ENCODE results near the gene HECW1. TPM values are rescaled to one million over a fixed set of nuclear protein-coding genes. Genes with fewer than 3 reads are reported as not detected.

HECW1 gene
- total and polyA plus RNA-seq, 2 of the 13 experiments (the other 11 are each of a cell fraction or from before 2014, with no cell fraction given): not detected

DNA sequence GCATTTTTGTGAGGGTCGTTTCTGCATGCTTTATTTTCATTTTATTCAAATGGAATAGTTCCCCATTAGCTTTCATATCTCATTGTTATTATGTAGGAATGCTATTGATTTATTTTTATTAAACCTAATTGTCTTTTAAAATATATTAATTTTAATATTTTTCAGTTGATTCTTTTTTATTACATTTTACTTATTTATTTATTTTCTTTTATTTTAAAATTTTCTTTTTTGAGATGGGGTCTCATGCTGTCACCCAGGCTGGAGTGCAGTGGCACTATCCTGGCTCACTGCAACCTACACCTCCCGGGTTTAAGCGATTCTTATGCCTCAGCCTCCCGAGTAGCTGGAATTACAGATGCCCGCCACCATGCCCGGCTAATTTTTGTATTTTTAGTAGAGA is 463.1 kb downstream of the HECW1 start:
- no peak overlapping the region for H2AFZ ChIP-seq (ENCODE audit: low read length)
- ATAC-seq (no peak), DNase-seq (ENCODE audit: low spot score) (no peak), FAIRE-seq (no peak)
- no peaks in the 10 kb centered on the region for H3K79me2 ChIP-seq (ENCODE audit: insufficient read depth, low read length)
- TF ChIP-seq WIZ (CRISPR knock-in tag; IDR thresholded peaks at IDR 0.05) (no peak), NFIC (IDR thresholded peaks at IDR 0.05; ENCODE audit: low read length) (no peak), BCL3 (CRISPR knock-in tag; IDR thresholded peaks at IDR 0.05) (no peak)
- no peaks in the 10 kb centered on the region for H3K27me3 ChIP-seq (ENCODE audit: control insufficient read depth in 1 of 2, insufficient read depth in 2 of 2, low read length in 2 of 2)
- POLR2A ChIA-PET: no interaction called here
- H3K27ac ChIP-seq (ENCODE audit: extremely low read length, insufficient read depth, low read length): no peak overlapping the region
- intact Hi-C loops (cut with micrococcal nuclease; ENCODE audit: unreplicated experiment): no loop called here
- 76% methylated on average over 6 of the region's 6 CpGs for WGBS (ENCODE audit: low lambda C conversion rate)
- no peak overlapping the region for H3K4me3 ChIP-seq (replicated peaks in 1 of 3; ENCODE audit: insufficient read depth in 1 of 3, low read depth in 2 of 3, low read length in 3 of 3)
- CTCF ChIA-PET (ENCODE audit: low intra/inter-chr PET ratio, low total read pairs): no interaction called here
- in situ Hi-C loops (cut with HindIII; ENCODE audit: extremely low pct_ligation_motif_present, low pct_unique_long_range_greater_than_20kb): no loop called here
- H3K36me3 ChIP-seq (replicated peaks in 1 of 2; ENCODE audit: control insufficient read depth in 1 of 2, insufficient read depth in 2 of 2, low read length in 2 of 2): no peaks in the 10 kb centered on the region
- no peak overlapping the region for H3K4me2 ChIP-seq (ENCODE audit: low read depth, low read length)
- H4K20me1 ChIP-seq (ENCODE audit: insufficient read depth, low read length): no peaks in the 10 kb centered on the region
- BruUV-seq (replicated peaks): no TSS peak
- no peak overlapping the region for H3K9ac ChIP-seq (ENCODE audit: insufficient read depth, low read depth, low read length)
- no peaks in the 10 kb centered on the region for H3K9me3 ChIP-seq (ENCODE audit: low read length)
- peaks cover 13% of the 10 kb centered on the region for H3K4me1 ChIP-seq (ENCODE audit: insufficient read depth, low read length)

DNA sequence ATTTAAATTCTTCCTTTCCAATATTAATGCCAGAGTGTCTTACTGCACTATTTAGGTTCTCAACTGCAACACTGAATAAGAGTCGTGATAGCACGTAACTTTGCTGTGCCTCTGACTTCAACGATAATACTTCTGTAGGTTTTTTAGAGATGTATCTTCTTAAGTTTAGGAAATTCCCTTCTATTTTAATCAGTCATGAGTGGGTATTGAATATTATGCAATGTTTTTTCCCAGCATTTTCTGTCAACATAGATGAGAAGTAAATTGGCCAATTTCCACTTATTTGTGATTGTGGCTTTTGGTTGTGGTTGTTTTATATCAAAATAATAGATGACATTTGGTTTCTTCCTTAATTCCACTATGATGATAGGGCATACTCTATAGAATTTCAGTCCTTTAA is 463.8 kb downstream of the HECW1 start:
- ChIA-PET POLR2A (no interaction called here), CTCF (ENCODE audit: low intra/inter-chr PET ratio, low total read pairs) (no interaction called here)
- Histone ChIP-seq H3K79me2 (ENCODE audit: insufficient read depth, low read length) (no peaks in the 10 kb centered on the region), H3K27me3 (ENCODE audit: control insufficient read depth in 1 of 2, insufficient read depth in 2 of 2, low read length in 2 of 2) (no peaks in the 10 kb centered on the region), H4K20me1 (ENCODE audit: insufficient read depth, low read length) (no peaks in the 10 kb centered on the region), H3K4me1 (ENCODE audit: insufficient read depth, low read length) (peaks cover 13% of the 10 kb centered on the region), H3K4me2 (ENCODE audit: low read depth, low read length) (no peak overlapping the region), H3K36me3 (replicated peaks in 1 of 2; ENCODE audit: control insufficient read depth in 1 of 2, insufficient read depth in 2 of 2, low read length in 2 of 2) (no peaks in the 10 kb centered on the region), H3K27ac (ENCODE audit: extremely low read length, insufficient read depth, low read length) (no peak overlapping the region), H3K9me3 (ENCODE audit: low read length) (no peaks in the 10 kb centered on the region), H2AFZ (ENCODE audit: low read length) (no peak overlapping the region), H3K9ac (ENCODE audit: insufficient read depth, low read depth, low read length) (no peak overlapping the region), H3K4me3 (replicated peaks in 1 of 3; ENCODE audit: insufficient read depth in 1 of 3, low read depth in 2 of 3, low read length in 3 of 3) (no peak overlapping the region)
- no TSS peak for BruUV-seq (replicated peaks)
- DNase-seq (ENCODE audit: low spot score): no peak
- intact Hi-C loops (cut with micrococcal nuclease; ENCODE audit: unreplicated experiment): no loop called here
- 97% methylated on average over 3 of the region's 3 CpGs for WGBS (ENCODE audit: low lambda C conversion rate)
- TF ChIP-seq ARNT (IDR thresholded peaks at IDR 0.05): no peak
- no peak for TF ChIP-seq CEBPZ (IDR thresholded peaks at IDR 0.05; ENCODE audit: low read length)
- TF ChIP-seq, protein P1, sequence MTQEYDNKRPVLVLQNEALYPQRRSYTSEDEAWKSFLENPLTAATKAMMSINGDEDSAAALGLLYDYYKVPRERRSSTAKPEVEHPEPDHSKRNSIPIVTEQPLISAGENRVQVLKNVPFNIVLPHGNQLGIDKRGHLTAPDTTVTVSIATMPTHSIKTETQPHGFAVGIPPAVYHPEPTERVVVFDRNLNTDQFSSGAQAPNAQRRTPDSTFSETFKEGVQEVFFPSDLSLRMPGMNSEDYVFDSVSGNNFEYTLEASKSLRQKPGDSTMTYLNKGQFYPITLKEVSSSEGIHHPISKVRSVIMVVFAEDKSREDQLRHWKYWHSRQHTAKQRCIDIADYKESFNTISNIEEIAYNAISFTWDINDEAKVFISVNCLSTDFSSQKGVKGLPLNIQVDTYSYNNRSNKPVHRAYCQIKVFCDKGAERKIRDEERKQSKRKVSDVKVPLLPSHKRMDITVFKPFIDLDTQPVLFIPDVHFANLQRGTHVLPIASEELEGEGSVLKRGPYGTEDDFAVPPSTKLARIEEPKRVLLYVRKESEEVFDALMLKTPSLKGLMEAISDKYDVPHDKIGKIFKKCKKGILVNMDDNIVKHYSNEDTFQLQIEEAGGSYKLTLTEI (CRISPR knock-in tag; conservative IDR thresholded peaks at IDR 0.05): no peak
- TF ChIP-seq ATF2 (CRISPR knock-in tag; IDR thresholded peaks at IDR 0.05): no peak
- FAIRE-seq: no peak
- in situ Hi-C loops (cut with HindIII; ENCODE audit: extremely low pct_ligation_motif_present, low pct_unique_long_range_greater_than_20kb): no loop called here
- no peak for ATAC-seq

Measured in HepG2 (cell line).